Measurements from ENCODE around the gene ABCA10. TPM values are rescaled to one million over a fixed set of nuclear protein-coding genes. Genes with fewer than 3 reads are reported as not detected.

Gene ABCA10
- total RNA-seq, 6 experiments from 2014 or later, result 1.7 to 4.0 (median 2.0) TPM

DNA sequence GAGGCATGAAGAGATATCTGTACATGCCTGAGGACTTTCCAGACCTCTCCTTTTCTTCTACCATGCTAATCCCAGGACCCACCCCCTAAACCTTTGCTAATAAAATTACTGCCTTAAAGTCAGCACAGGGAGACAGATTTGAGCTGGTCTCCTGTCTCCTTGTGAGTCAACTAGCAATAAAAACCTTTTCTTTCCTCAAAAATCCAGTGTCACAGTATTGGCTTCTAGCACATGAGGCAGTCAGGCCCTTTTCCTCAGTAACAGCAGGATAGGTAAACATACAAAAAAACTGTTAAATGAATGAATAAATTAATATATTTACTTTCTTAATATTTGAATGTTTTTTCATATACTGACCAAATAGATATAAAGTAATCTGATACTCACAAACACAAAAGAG lies 41.3 kb downstream of the ABCA10 start:
- TF ChIP-seq, protein P1, sequence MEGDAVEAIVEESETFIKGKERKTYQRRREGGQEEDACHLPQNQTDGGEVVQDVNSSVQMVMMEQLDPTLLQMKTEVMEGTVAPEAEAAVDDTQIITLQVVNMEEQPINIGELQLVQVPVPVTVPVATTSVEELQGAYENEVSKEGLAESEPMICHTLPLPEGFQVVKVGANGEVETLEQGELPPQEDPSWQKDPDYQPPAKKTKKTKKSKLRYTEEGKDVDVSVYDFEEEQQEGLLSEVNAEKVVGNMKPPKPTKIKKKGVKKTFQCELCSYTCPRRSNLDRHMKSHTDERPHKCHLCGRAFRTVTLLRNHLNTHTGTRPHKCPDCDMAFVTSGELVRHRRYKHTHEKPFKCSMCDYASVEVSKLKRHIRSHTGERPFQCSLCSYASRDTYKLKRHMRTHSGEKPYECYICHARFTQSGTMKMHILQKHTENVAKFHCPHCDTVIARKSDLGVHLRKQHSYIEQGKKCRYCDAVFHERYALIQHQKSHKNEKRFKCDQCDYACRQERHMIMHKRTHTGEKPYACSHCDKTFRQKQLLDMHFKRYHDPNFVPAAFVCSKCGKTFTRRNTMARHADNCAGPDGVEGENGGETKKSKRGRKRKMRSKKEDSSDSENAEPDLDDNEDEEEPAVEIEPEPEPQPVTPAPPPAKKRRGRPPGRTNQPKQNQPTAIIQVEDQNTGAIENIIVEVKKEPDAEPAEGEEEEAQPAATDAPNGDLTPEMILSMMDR (IDR thresholded peaks at IDR 0.05), result no peak
- TF ChIP-seq POLR2A (IDR thresholded peaks at IDR 0.05), result no peak
- DNase-seq, result no peak
- ATAC-seq, result no peak
- Histone ChIP-seq H3K36me3 (no peaks in the 10 kb centered on the region), H3K27me3 (no peaks in the 10 kb centered on the region), H3K4me3 (no peak overlapping the region), H3K4me1 (no peaks in the 10 kb centered on the region), H3K27ac (no peak overlapping the region), H3K9me3 (no peaks in the 10 kb centered on the region)
- intact Hi-C loops (cut with DNase I), result no loop called here

- TF ChIP-seq, protein P1 (IDR thresholded peaks at IDR 0.05), result no peak
- no peak for TF ChIP-seq POLR2A (IDR thresholded peaks at IDR 0.05)
- Histone ChIP-seq H3K36me3 (peaks cover 0 to 2% (median 0%) of the 10 kb centered on the region in 4 donors), H3K4me1 (no peaks in the 10 kb centered on the region), H3K27me3 (no peaks in the 10 kb centered on the region), H3K27ac (no peak overlapping the region), H3K9me3 (no peaks in the 10 kb centered on the region), H3K4me3 (no peak overlapping the region)
- DNase-seq (peak in 1 of 3 donors; percentile 25), ATAC-seq (peak in 2 of 4 donors; percentile 27 to 73)
- intact Hi-C loops (cut with DNase I), result no loop called here
- WGBS (ENCODE audit: insufficient coverage, low coverage, low lambda C conversion rate, missing lambda C conversion rate), result 75% methylated on average over 4 of the region's 4 CpGs
Observed at GRCh38 chr17:69179227-69179952, 49.2 kb downstream of the ABCA10 start.

- TF ChIP-seq, protein P1 (IDR thresholded peaks at IDR 0.05), result no peak
- no peak for TF ChIP-seq POLR2A (IDR thresholded peaks at IDR 0.05)
- intact Hi-C loops (cut with DNase I), result no loop called here
- WGBS (ENCODE audit: insufficient coverage, low coverage, low lambda C conversion rate, missing lambda C conversion rate), result 89% methylated on average over 1 of the region's 1 CpG
- ATAC-seq, result no peak
- Histone ChIP-seq H3K4me1 (no peaks in the 10 kb centered on the region), H3K9me3 (no peaks in the 10 kb centered on the region), H3K27me3 (no peaks in the 10 kb centered on the region), H3K27ac (no peak overlapping the region), H3K36me3 (peaks cover 0 to 2% (median 0%) of the 10 kb centered on the region in 4 donors), H3K4me3 (no peak overlapping the region)
- DNase-seq, result no peak
Observed at GRCh38 chr17:69176457-69176795, 52.2 kb downstream of the ABCA10 start.

GRCh38 chr17:69175625-69176456 lies 52.8 kb downstream of the ABCA10 start:
- no peak overlapping the region for H3K4me3 ChIP-seq
- peak overlapping the region in 1 of 3 donors; percentile 4 for H3K27ac ChIP-seq
- H3K36me3 ChIP-seq, result peaks cover 0 to 2% (median 0%) of the 10 kb centered on the region in 4 donors
- intact Hi-C loops (cut with DNase I), result no loop called here
- ATAC-seq, result peak in 3 of 4 donors; percentile 23 to 87 (median 43)
- no peaks in the 10 kb centered on the region for H3K27me3 ChIP-seq
- no peaks in the 10 kb centered on the region for H3K9me3 ChIP-seq
- H3K4me1 ChIP-seq, result no peaks in the 10 kb centered on the region
- DNase-seq, result no peak
- no peak for TF ChIP-seq POLR2A (IDR thresholded peaks at IDR 0.05)
- WGBS (ENCODE audit: insufficient coverage, low coverage, low lambda C conversion rate, missing lambda C conversion rate), result 90% methylated on average over 4 of the region's 4 CpGs

DNA sequence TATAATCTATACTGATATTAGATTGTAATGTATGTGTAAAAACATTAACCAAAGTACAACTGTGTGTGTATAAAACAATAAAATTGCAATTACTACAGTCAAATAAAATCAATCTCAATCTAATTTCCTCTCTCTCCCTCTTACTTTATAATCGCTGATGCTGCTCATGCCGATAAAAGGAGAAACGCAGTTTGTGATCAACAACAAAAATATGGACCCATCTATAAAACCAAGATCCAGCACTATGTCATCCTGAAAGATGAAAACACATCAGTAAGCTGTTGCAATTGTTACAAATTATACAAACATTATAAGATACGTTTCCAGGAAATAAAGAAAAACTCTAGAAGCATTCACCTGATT lies 53.4 kb downstream of the ABCA10 start:
- no peaks in the 10 kb centered on the region for H3K27me3 ChIP-seq
- H3K4me1 ChIP-seq, result no peaks in the 10 kb centered on the region
- no peak overlapping the region for H3K4me3 ChIP-seq
- H3K27ac ChIP-seq, result no peak overlapping the region
- 86% methylated on average over 4 of the region's 4 CpGs for WGBS (ENCODE audit: insufficient coverage, low coverage, low lambda C conversion rate, missing lambda C conversion rate)
- intact Hi-C loops (cut with DNase I), result no loop called here
- no peaks in the 10 kb centered on the region for H3K9me3 ChIP-seq
- DNase-seq, result no peak
- ATAC-seq, result no peak
- peaks cover 0 to 2% (median 0%) of the 10 kb centered on the region in 4 donors for H3K36me3 ChIP-seq
- TF ChIP-seq POLR2A (IDR thresholded peaks at IDR 0.05), result no peak

All from right lobe of liver (tissue), 6 donors.